HepG2 (cell line): ENCODE results near the gene TMC8. TPM values are rescaled to one million over a fixed set of nuclear protein-coding genes. Genes with fewer than 3 reads are reported as not detected.

Experiments
- AKNA ChIP-seq: sonication (generic); formaldehyde crosslinking; IDR thresholded peaks from 2 replicates; pipeline ENCODE4 v1.4.0; 2020; ENCODE audit warnings: missing genetic modification reagents, borderline replicate concordance
- CBFB ChIP-seq: sonication (generic); formaldehyde crosslinking; IDR thresholded peaks from 2 replicates; pipeline ENCODE4 v1.4.0; 2020; ENCODE audit warnings: missing genetic modification reagents
- MBNL3 ChIP-seq: fragments of 250-450 bp; sonication (Bioruptor Pico); conservative IDR thresholded peaks from 2 replicates; pipeline ENCODE4 v1.8.0; 2022; ENCODE audit warnings: mild to moderate bottlenecking, inconsistent platforms
- MYC ChIP-seq: sonication (generic); formaldehyde crosslinking; IDR thresholded peaks from 2 replicates; pipeline ENCODE4 v1.9.0; 2021; ENCODE audit warnings: missing genetic modification reagents, borderline replicate concordance
- ZFP62 ChIP-seq: sonication (generic); formaldehyde crosslinking; IDR thresholded peaks from 2 replicates; pipeline ENCODE4 v1.4.0; 2020; ENCODE audit warnings: missing genetic modification reagents
- ZMYM3 ChIP-seq: sonication (generic); formaldehyde crosslinking; IDR thresholded peaks from 2 replicates; pipeline ENCODE4 v1.5.1; 2020; ENCODE audit warnings: mild to moderate bottlenecking, missing genetic modification reagents
- ZNF337 ChIP-seq: sonication (generic); formaldehyde crosslinking; IDR thresholded peaks from 2 replicates; pipeline ENCODE4 v1.5.1; 2020; ENCODE audit warnings: missing genetic modification reagents, low read depth, mild to moderate bottlenecking, borderline replicate concordance
- ZNF879 ChIP-seq: sonication (generic); formaldehyde crosslinking; IDR thresholded peaks from 2 replicates; pipeline ENCODE4 v1.8.1; 2023; ENCODE audit warnings: missing genetic modification reagents
- polyA plus RNA-seq, 8 experiments: library from polyadenylated mRNA; depleted of rRNA in 3 of 8; stranded (reverse) in 7 of 8; unstranded in 1 of 8; fragments of >200 nt; fragmentation: Illumina TruSeq in 4 of 8; extraction: Trizol in 4 of 8; gene quantifications; 2 replicates each; pipeline versions ENCODE4 v1.2.1 to v1.2.3, GENCODE V29; 2011 to 2016; ENCODE audit warnings: low read depth in 4 of 8, missing spikeins in 1 of 8, mixed read lengths in 1 of 8; ENCODE audit not compliant: insufficient read depth in 1 of 8
- total RNA-seq, 5 experiments: library from RNA; depleted of rRNA; stranded (reverse); fragments of >200 nt; fragmentation: Illumina TruSeq; extraction: Trizol; gene quantifications; 2 replicates each; pipeline ENCODE4 v1.2.3, GENCODE V29; 2016; ENCODE audit warnings: low read depth in 1 of 5

The TMC8 gene
- total and polyA plus RNA-seq, 2 of the 13 experiments (the other 11 are each of a cell fraction or from before 2014, with no cell fraction given), result 0.53 to 7.8 TPM

- no peak for TF ChIP-seq MYC (CRISPR knock-in tag)
- TF ChIP-seq CBFB (CRISPR knock-in tag), result no peak
- TF ChIP-seq ZMYM3 (CRISPR knock-in tag), result peak; percentile 84
- TF ChIP-seq AKNA (CRISPR knock-in tag), result no peak
- no peak for TF ChIP-seq ZFP62
- no peak for TF ChIP-seq ZNF879 (CRISPR knock-in tag)
- peak; percentile 33; the same call in 1 of the 2 replicates for TF ChIP-seq ZNF337 (CRISPR knock-in tag)
- TF ChIP-seq MBNL3 (CRISPR knock-in tag), result no peak
- TF ChIP-seq, all 625 proteins: peak for 98
These were observed 29.1 kb downstream of the TMC8 start (continued) for GRCh38 chr17:78159575-78160158.
